ENCODE results near the gene MAST4.

MAST4 gene

GRCh38 chr5:66704790-66705425 lies 108.7 kb downstream of the MAST4 start:
- DNase-seq = no peak

GRCh38 chr5:66708368-66708767 lies 112.2 kb downstream of the MAST4 start:
- DNase-seq = no peak

- DNase-seq = no peak
Measured at GRCh38 chr5:66710557-66711088, 114.4 kb downstream of the MAST4 start.

DNA sequence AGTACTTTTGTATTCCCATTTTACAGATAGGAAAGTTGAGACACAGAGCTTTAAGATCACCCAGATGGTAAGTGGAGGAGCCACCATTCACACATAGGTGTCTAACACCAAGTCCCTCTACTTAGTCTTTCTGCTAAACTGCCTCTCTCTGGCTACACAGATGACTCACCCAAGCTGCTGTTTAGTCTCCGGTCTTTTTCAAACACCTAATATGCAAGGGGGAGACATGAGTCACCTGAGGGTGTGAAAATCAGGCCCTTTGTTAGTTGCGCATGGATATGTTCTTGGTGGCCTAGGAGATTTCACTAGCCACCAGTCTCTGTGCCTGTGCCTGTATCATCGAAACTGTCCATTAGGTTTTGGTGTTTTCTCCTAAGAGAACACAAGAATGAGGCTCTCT lies 117.8 kb downstream of the MAST4 start:
- DNase-seq = no peak

GRCh38 chr5:66717455-66718373 lies 121.5 kb downstream of the MAST4 start:
- no peak for DNase-seq

GRCh38 chr5:66718374-66719002 lies 122.3 kb downstream of the MAST4 start:
- DNase-seq = no peak

DNA sequence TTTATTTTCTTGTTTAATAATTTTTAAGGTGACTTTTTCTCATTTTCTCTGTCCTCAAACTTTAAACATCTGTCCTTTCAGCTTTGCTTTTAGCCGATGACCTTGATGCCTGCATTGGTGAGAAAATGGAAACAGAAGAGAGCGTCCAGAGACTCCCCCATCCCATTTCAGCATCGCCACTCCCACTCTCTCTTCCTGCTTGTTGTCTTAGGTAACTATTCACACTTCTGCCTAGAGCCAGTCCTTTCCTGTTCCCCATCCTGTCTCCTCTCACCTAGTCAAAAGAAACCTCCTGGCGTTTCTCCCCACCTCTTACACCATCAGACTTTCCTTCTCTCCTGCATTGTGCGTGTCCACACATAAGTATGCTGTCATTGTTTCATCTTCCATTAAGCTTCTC lies 124.6 kb downstream of the MAST4 start:
- no peak for DNase-seq

- DNase-seq = no peak
Measured at GRCh38 chr5:66722686-66723085, 126.5 kb downstream of the MAST4 start.

DNA sequence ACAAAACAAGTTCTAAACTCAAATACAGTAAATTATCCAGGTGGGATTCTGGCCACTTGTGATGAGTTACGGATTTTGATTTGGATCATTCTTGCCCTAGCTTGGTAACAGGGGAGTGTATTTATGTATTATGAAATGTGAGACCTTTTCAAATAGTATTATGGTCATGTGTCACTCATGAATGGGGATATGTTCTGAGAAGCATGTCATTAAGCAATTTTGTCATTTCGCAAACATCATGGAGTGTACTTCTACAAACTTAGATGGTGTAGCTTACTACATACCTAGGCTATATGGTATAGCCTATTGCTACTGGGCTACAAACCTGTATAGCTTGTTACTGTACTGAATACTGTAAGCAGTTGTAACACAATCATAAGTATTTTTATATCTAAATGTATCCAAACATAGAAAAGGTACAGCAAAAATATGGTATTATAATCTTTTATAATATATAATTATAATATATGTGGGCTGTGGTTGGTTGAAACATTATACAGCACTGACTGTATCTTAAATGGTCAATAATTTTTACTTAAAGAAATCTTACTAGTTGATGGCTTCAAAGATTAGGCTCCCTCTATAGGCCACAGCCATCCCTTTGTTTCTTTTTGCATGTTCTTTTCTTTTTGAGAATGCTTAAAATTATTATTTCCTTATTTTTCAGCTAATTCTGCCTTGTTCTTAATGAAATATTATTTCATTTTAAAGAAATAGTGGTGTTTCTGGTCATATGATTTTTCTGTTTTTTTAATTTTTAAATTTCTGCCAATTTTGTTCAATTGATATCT lies 128.4 kb downstream of the MAST4 start:
- DNase-seq = no peak

DNA sequence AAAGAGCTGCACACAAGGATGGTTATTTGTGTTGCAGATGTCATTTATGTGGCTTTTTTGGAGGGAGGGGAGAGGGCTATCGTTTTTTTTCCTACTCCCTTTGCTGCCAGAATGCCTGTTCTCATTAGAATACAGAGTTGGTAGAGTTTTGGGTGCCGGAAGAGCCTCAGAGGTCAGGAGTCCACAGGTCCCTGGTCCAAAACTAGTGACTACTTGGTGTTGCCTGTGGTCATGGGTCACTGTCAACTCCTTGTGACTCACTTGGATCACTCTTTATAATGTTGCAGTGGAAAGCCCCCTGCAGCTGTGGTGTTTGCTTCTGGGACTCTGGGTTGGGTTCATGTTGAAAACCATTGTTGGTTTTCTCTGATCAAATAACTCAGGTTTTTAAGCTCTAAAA lies 131.4 kb downstream of the MAST4 start:
- no peak for DNase-seq

DNA sequence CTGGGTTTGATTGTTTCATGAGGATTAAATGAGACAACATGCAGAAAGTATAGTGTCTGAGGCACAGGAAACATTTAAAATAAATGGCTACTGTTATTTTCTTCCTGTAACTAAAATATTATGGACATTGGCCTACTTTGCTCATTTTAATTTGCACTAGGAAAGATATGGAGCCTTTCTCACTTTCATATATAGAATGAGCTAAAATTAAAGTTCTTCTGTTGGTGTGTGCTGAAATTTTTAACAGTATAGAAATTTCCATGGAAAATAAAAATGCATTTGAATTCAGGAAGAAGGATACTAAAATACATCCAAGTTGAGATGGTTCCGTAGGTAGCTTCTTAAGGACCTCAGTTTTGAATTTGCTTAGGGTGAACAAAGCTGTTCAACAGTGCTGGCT lies 131.9 kb downstream of the MAST4 start:
- DNase-seq = no peak

DNA sequence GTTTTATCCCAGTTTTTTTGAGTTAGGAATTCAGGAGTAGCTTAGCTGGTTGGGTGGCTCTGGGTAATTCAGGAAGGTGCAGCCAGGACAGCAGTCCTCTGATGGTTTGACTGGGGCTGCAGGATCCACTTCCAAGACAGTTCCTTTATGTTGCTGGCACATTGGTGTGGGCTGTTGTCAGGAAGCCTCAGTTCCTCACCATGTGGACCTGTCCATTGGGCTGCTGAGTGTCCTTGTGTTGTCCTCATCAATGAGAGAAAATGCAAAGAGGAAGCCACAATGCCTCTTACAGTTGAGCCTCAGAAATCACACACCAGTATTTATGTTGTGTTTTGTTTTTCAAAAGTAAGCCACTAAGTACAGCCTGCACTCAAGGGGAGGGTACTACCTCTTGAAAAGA lies 140.9 kb downstream of the MAST4 start:
- no peak for DNase-seq

- DNase-seq = no peak
Measured at GRCh38 chr5:66738136-66738535, 141.9 kb downstream of the MAST4 start.

- no peak for DNase-seq
Measured at GRCh38 chr5:66739021-66739420, 142.8 kb downstream of the MAST4 start.

DNA sequence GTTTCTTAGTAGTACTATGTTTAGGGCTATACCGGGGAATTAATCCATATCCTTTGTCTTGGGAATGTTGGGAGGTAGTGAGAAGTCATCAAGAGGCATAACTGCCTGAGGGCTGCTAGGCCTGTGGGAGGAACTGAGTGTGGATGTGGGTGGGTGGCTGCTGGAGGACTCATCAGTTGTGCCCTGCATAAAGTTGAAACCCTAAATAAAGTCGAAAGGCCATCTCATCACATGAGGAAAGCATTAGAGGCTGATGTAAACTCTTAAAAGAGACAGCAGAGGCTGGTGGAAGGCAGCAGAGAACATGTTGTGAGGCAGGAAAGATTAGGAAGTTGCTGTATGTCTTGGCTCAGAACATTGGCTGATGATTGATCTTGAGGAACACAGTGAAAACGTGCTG lies 143.8 kb downstream of the MAST4 start:
- DNase-seq = no peak

DNA sequence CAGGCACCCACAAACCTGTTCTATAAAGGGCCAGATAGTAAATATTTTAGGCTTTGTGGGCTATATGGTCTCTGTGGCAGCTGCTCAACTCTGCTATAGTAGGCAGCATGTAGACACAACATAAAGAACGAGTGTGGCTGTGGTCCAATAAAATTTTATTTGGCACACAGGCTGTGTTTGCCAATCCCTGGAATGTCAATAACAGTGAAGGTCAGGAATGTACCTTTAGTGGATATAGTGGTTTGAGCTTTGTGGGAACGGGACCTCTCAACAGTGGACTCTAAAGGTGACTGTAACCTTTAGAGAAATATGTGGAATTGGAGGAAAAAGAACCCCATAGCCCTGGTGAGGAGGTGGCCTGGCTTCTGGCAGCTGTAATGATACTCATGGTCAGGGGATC lies 145.2 kb downstream of the MAST4 start:
- DNase-seq = no peak

DNA sequence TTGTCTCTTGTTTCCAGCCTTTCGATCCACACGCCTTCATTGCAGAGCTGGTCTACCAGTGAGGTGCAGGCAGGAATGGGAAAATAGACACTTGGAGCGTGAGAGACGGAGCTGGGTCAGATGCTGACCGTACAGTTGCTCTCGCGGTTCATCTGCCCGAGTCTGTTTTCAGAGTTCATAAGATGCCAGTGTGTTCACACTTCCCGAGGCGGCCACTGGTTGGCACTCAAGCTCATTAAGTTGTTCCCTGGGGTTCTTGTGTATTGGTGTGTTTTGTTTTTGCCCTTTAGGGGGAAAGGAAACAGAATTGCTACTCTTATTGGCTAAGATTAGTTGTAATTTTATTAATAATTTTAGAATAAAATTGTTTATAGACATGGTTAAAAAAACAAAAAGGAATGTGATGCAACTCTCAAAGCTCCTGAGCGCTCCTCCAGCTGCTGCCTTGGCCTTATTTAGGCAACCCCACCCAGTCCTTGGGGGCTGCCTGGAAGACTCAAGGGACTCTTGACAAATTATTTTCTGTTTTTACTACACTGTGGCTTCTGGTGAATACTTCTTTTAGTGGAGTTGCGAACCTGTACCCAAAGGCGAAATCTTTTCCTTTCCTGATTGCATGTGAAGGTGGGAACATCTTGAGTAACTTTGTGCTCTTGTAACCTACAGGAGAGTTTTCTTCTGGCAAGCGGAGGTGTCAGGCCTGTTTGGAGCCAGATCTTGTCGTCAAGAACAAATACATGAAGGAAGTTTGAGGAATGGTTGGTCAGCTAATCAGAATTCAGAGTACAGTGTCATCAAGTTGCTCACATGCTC lies 146.1 kb downstream of the MAST4 start:
- DNase-seq = no peak

GRCh38 chr5:66742896-66743247 lies 146.7 kb downstream of the MAST4 start:
- no peak for DNase-seq

GRCh38 chr5:66743344-66743743 lies 147.2 kb downstream of the MAST4 start:
- DNase-seq = no peak

DNA sequence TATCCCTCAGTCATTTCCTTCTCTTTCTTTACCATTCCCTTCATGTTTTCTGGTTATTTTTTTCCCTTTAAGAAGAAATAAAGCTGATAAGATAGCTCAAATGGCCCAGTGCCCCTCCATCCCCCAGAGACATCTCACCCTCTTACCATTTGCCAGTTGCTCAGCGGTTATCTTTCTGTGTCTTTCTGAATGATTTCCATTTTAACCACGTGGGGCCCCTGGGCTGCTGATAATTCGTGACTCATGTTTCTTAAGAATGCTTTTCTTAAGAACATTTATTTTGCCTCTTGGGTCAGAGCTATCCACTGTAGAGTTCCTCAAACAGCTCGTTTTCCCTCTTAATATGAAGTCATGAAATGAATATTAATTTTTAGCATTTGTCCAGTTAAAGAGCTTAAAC lies 147.8 kb downstream of the MAST4 start:
- no peak for DNase-seq

GRCh38 chr5:66745297-66745696 lies 149.1 kb downstream of the MAST4 start:
- no peak for DNase-seq

- DNase-seq = no peak
Measured at GRCh38 chr5:66747607-66748006, 151.4 kb downstream of the MAST4 start.
